Suprapubic skin (tissue), 3 donors: ENCODE measurements around the gene ANKRA2.

Source experiments
- CTCF ChIP-seq, 2 donors: fragments of 200-600 bp in 1 of 2; fragments of 450-650 bp in 1 of 2; sonication (generic) in 1 of 2; IDR thresholded peaks; one replicate each; pipeline ENCODE4 v1.5.1; 2016 to 2019; ENCODE audit warnings: antibody characterized with exemption in 2 of 2, mild to moderate bottlenecking in 1 of 2, moderate library complexity in 1 of 2
- POLR2A ChIP-seq, 2 donors: fragments of 450-650 bp; IDR thresholded peaks; one replicate each; pipeline ENCODE4 v1.6.1; 2017; ENCODE audit warnings: antibody characterized with exemption in 2 of 2, mild to moderate bottlenecking in 2 of 2, moderate library complexity in 2 of 2

GRCh38 chr5:73523861-73524260, 41.6 kb downstream of the ANKRA2 start:
- TF ChIP-seq CTCF (IDR thresholded peaks at IDR 0.05) (no peak), POLR2A (IDR thresholded peaks at IDR 0.05) (no peak)
